H9 (cell line): Measurements from ENCODE around the gene KIAA0513. TPM values are rescaled to one million over a fixed set of nuclear protein-coding genes. Genes with fewer than 3 reads are reported as not detected.

ENCODE experiments used
- DNase-seq: peaks from one replicate; pipeline ENCODE4 v3.0.0-alpha.2; 2017
- H2AFZ ChIP-seq: one replicate; pipeline ENCODE4 v1.6.1; 2013; ENCODE audit warnings: mild to moderate bottlenecking, low read length, control low read depth, moderate library complexity
- H2AK5ac ChIP-seq: 2 replicates; pipeline ENCODE4 v1.6.1; 2013; ENCODE audit warnings: low read length, control low read depth, mixed read lengths; ENCODE audit not compliant: insufficient read length
- H2BK120ac ChIP-seq: one replicate; pipeline ENCODE4 v1.6.1; 2013; ENCODE audit warnings: low read depth, mild to moderate bottlenecking, low read length, control low read depth, inconsistent platforms; ENCODE audit not compliant: poor library complexity, severe bottlenecking
- H2BK12ac ChIP-seq: 2 replicates; pipeline ENCODE4 v1.6.1; 2013; ENCODE audit warnings: low read length, control low read depth, mixed read lengths, low read depth; ENCODE audit not compliant: insufficient read length
- H2BK15ac ChIP-seq: 2 replicates; pipeline ENCODE4 v1.6.1; 2013; ENCODE audit warnings: low read depth, low read length, control low read depth
- H2BK20ac ChIP-seq: one replicate; pipeline ENCODE4 v1.6.1; 2013; ENCODE audit warnings: low read depth, mild to moderate bottlenecking, low read length, control low read depth, inconsistent platforms; ENCODE audit not compliant: poor library complexity, severe bottlenecking
- H2BK5ac ChIP-seq: 2 replicates; pipeline ENCODE4 v1.6.1; 2013; ENCODE audit warnings: low read length, control low read depth, mixed read lengths; ENCODE audit not compliant: insufficient read length
- H3K14ac ChIP-seq: 2 replicates; pipeline ENCODE4 v1.6.1; 2013; ENCODE audit warnings: low read length, control low read depth; ENCODE audit not compliant: insufficient read depth
- H3K18ac ChIP-seq: 2 replicates; pipeline ENCODE4 v1.6.1; 2013; ENCODE audit warnings: low read depth, mild to moderate bottlenecking, mixed read lengths, low read length, control low read depth; ENCODE audit not compliant: insufficient read length
- H3K23ac ChIP-seq: 2 replicates; pipeline ENCODE4 v1.6.1; 2013; ENCODE audit warnings: low read length, control low read depth, mixed read lengths, low read depth; ENCODE audit not compliant: insufficient read length
- H3K23me2 ChIP-seq: 2 replicates; pipeline ENCODE4 v1.6.1; 2013; ENCODE audit warnings: low read depth, mild to moderate bottlenecking, mixed read lengths, low read length, control low read depth; ENCODE audit not compliant: insufficient read length, poor library complexity, severe bottlenecking
- H3K27ac ChIP-seq: 2 replicates; pipeline ENCODE4 v1.5.1; 2013; ENCODE audit warnings: low read length, control low read depth, mixed read lengths, low read depth; ENCODE audit not compliant: insufficient read length
- H3K27me3 ChIP-seq: 2 replicates; pipeline ENCODE4 v1.6.1; 2013; ENCODE audit warnings: low read length, control low read depth, inconsistent platforms; ENCODE audit not compliant: insufficient read depth
- H3K4ac ChIP-seq: 2 replicates; pipeline ENCODE4 v1.6.1; 2013; ENCODE audit warnings: low read depth, mild to moderate bottlenecking, control low read depth, inconsistent platforms, low read length, moderate library complexity
- H3K4me1 ChIP-seq: 2 replicates; pipeline ENCODE4 v1.6.1; 2013; ENCODE audit warnings: low read length, control low read depth, inconsistent platforms; ENCODE audit not compliant: insufficient read depth
- H3K4me2 ChIP-seq: 2 replicates; pipeline ENCODE4 v1.6.1; 2013; ENCODE audit warnings: low read length, control low read depth, mixed read lengths; ENCODE audit not compliant: insufficient read length, insufficient read depth
- H3K56ac ChIP-seq: 2 replicates; pipeline ENCODE4 v1.6.1; 2013; ENCODE audit warnings: low read depth, mild to moderate bottlenecking, mixed read lengths, low read length, control low read depth; ENCODE audit not compliant: insufficient read length
- H3K79me1 ChIP-seq: 2 replicates; pipeline ENCODE4 v1.6.1; 2013; ENCODE audit warnings: low read depth, mild to moderate bottlenecking, moderate library complexity, low read length, control low read depth, inconsistent platforms; ENCODE audit not compliant: insufficient read depth, poor library complexity, severe bottlenecking
- H3K79me2 ChIP-seq: 2 replicates; pipeline ENCODE4 v1.6.1; 2013; ENCODE audit warnings: low read length, control low read depth, inconsistent platforms; ENCODE audit not compliant: insufficient read depth
- H3K9ac ChIP-seq: 2 replicates; pipeline ENCODE4 v1.6.1; 2013; ENCODE audit warnings: low read length, control low read depth, mixed read lengths; ENCODE audit not compliant: insufficient read length; ENCODE audit errors: extremely low read depth
- H3K9me3 ChIP-seq: one replicate; pipeline ENCODE4 v1.6.1; 2013; ENCODE audit warnings: low read depth, low read length, inconsistent platforms; ENCODE audit not compliant: control insufficient read depth
- H3T11ph ChIP-seq: one replicate; pipeline ENCODE4 v1.6.1; 2013; ENCODE audit warnings: mild to moderate bottlenecking, low read length, control low read depth, inconsistent platforms
- H4K20me1 ChIP-seq: one replicate; pipeline ENCODE4 v1.6.1; 2013; ENCODE audit not compliant: control insufficient read depth, insufficient read length, insufficient read depth
- H4K5ac ChIP-seq: 2 replicates; pipeline ENCODE4 v1.6.1; 2013; ENCODE audit warnings: low read depth, mild to moderate bottlenecking, mixed read lengths, low read length, control low read depth; ENCODE audit not compliant: insufficient read length
- H4K8ac ChIP-seq: replicated peaks from 2 replicates; pipeline ENCODE4 v1.6.1; 2013; ENCODE audit warnings: low read length, control low read depth, mixed read lengths, low read depth; ENCODE audit not compliant: insufficient read length
- H4K91ac ChIP-seq: 2 replicates; pipeline ENCODE4 v1.6.1; 2013; ENCODE audit warnings: low read depth, mild to moderate bottlenecking, moderate library complexity, mixed read lengths, low read length, control low read depth; ENCODE audit not compliant: insufficient read length
- H3K27ac Mint-ChIP-seq, 3 experiments: 2 replicates in 2 of 3; 3 replicates in 1 of 3; pipeline ENCODE4 v1.8.0; 2020 to 2021; ENCODE audit warnings: mixed read lengths in 3 of 3, mild to moderate bottlenecking in 1 of 3, moderate library complexity in 1 of 3
- H3K27me3 Mint-ChIP-seq: 2 replicates; pipeline ENCODE4 v1.8.0; 2021; ENCODE audit warnings: low read depth, mild to moderate bottlenecking, moderate library complexity, mixed read lengths
- H3K36me3 Mint-ChIP-seq, 3 experiments: 2 replicates in 2 of 3; 3 replicates in 1 of 3; pipeline ENCODE4 v1.8.0; 2020 to 2021; ENCODE audit warnings: low read depth in 3 of 3, mixed read lengths in 3 of 3; ENCODE audit not compliant: insufficient read depth in 1 of 3
- H3K4me1 Mint-ChIP-seq, 2 experiments: 2 replicates each; pipeline ENCODE4 v1.8.0; 2020; ENCODE audit warnings: mixed read lengths in 2 of 2
- H3K4me3 Mint-ChIP-seq, 2 experiments: 2 replicates in 1 of 2; 3 replicates in 1 of 2; pipeline ENCODE4 v1.8.0; 2020 to 2021; ENCODE audit warnings: mild to moderate bottlenecking in 2 of 2, mixed read lengths in 2 of 2, moderate library complexity in 1 of 2
- H3K9me3 Mint-ChIP-seq, 2 experiments: 2 replicates in 1 of 2; 3 replicates in 1 of 2; pipeline ENCODE4 v1.8.0; 2020; ENCODE audit warnings: mild to moderate bottlenecking in 2 of 2, mixed read lengths in 2 of 2, moderate library complexity in 1 of 2
- WGBS: extraction: QIAGEN DNeasy Blood & Tissue Kit; methylation state at CpG from one replicate; pipeline ENCODE4 v1.1.7; 2013; ENCODE audit warnings: missing lambda C conversion rate, low lambda C conversion rate, mixed read lengths; ENCODE audit not compliant: insufficient read length; ENCODE audit errors: extremely low coverage; 5-methylcytosine and 5-hydroxymethylcytosine counted together
- total RNA-seq: library from RNA; stranded (reverse); gene quantifications from 2 replicates; pipeline ENCODE4 v1.2.1, GENCODE V29; 2021
- TF ChIP-seq, protein P1 (sequence below): fragments of 200-600 bp; sonication (generic); conservative IDR thresholded peaks from 3 replicates; pipeline ENCODE4 v1.8.0; 2021; ENCODE audit warnings: antibody characterized with exemption, mild to moderate bottlenecking

The KIAA0513 gene
- total RNA-seq, 1 experiment from 2014 or later = 4.7 TPM

- Histone ChIP-seq H2BK15ac (no peak overlapping the region), H3T11ph (no peak overlapping the region), H2BK12ac (no peak overlapping the region), H2AK5ac (no peak overlapping the region), H3K56ac (no peak overlapping the region), H2BK5ac (no peak overlapping the region), H4K20me1 (no peaks in the 10 kb centered on the region), H3K4ac (no peak overlapping the region), H3K14ac (no peak overlapping the region), H3K79me1 (no peaks in the 10 kb centered on the region), H3K23ac (no peak overlapping the region), H3K18ac (no peak overlapping the region), H4K5ac (no peak overlapping the region), H2BK120ac (no peak overlapping the region), H3K4me2 (no peak overlapping the region), H3K27ac (no peak overlapping the region), H3K23me2 (no peaks in the 10 kb centered on the region), H4K8ac (no peak overlapping the region), H2AFZ (no peak overlapping the region), H4K91ac (no peak overlapping the region), H3K79me2 (no peaks in the 10 kb centered on the region), H3K4me1 (no peaks in the 10 kb centered on the region), H3K9ac (no peak overlapping the region), H3K9me3 (no peaks in the 10 kb centered on the region), H2BK20ac (no peak overlapping the region), H3K27me3 (peaks cover 7% of the 10 kb centered on the region; the same call in 1 of the 2 replicates)
- Mint-ChIP-seq H3K27me3 (peaks cover 70% of the 10 kb centered on the region), H3K4me1 (peaks cover 35 to 37% of the 10 kb centered on the region in 2 experiments), H3K36me3 (peaks cover 1 to 18% (median 10%) of the 10 kb centered on the region in 3 experiments; a peak in 5 of 7 replicates), H3K9me3 (no peaks in the 10 kb centered on the region), H3K27ac (no peak overlapping the region), H3K4me3 (no peak overlapping the region)
- DNase-seq = no peak
- no CpG with 5 or more reads among the region's 10 CpGs for WGBS
- TF ChIP-seq, protein P1, sequence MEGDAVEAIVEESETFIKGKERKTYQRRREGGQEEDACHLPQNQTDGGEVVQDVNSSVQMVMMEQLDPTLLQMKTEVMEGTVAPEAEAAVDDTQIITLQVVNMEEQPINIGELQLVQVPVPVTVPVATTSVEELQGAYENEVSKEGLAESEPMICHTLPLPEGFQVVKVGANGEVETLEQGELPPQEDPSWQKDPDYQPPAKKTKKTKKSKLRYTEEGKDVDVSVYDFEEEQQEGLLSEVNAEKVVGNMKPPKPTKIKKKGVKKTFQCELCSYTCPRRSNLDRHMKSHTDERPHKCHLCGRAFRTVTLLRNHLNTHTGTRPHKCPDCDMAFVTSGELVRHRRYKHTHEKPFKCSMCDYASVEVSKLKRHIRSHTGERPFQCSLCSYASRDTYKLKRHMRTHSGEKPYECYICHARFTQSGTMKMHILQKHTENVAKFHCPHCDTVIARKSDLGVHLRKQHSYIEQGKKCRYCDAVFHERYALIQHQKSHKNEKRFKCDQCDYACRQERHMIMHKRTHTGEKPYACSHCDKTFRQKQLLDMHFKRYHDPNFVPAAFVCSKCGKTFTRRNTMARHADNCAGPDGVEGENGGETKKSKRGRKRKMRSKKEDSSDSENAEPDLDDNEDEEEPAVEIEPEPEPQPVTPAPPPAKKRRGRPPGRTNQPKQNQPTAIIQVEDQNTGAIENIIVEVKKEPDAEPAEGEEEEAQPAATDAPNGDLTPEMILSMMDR = no peak
Observed at GRCh38 chr16:85077039-85077438, 49.4 kb downstream of the KIAA0513 start.
